PC-3 (cell line): ENCODE measurements around the gene SYT9. TPM values are rescaled to one million over a fixed set of nuclear protein-coding genes. Genes with fewer than 3 reads are reported as not detected.

Experiments used
- ATAC-seq: fragments of 200-7000 bp; cut with Tn5 transposase; 2 replicates; pipeline ENCODE4 v1.9.1; 2020; ENCODE audit warnings: mild to moderate bottlenecking, moderate library complexity
- BruUV-seq: library from RNA; stranded (reverse); fragments of 400-500 nt; replicated peaks from 2 replicates; lab custom pipeline; 2021; lab: Mats Ljungman, UMichigan
- CTCF ChIA-PET: fragments of 300-600 bp; sonication (Branson Sonifier 250); formaldehyde crosslinking; loops from one replicate; lab custom pipeline; 2022; ENCODE audit warnings: antibody characterized with exemption; lab: Charles Lee
- POLR2A ChIA-PET: fragments of 300-600 bp; sonication (Branson Sonifier 250); formaldehyde crosslinking; loops from one replicate; lab custom pipeline; 2022; ENCODE audit warnings: antibody characterized with exemption; ENCODE audit not compliant: unreplicated experiment; lab: Charles Lee
- DNase-seq: peaks from one replicate; pipeline ENCODE4 v3.0.0-alpha.2; 2015
- H2AFZ ChIP-seq: fragments of 300-600 bp; sonication (generic); 2 replicates; pipeline ENCODE4 v1.6.0; 2016; ENCODE audit warnings: antibody characterized with exemption, low read length
- H3F3A ChIP-seq: fragments of 300-600 bp; sonication (generic); one replicate; pipeline ENCODE4 v1.6.0; 2017; ENCODE audit warnings: antibody characterized with exemption, low read length, control low read depth, mild to moderate bottlenecking; ENCODE audit not compliant: unreplicated experiment
- H3K27ac ChIP-seq: fragments of 300-600 bp; sonication (generic); 2 replicates; pipeline ENCODE4 v1.5.1; 2016; ENCODE audit warnings: mild to moderate bottlenecking, low read length
- H3K27me3 ChIP-seq: fragments of 300-600 bp; sonication (generic); 2 replicates; pipeline ENCODE4 v1.6.1; 2016; ENCODE audit warnings: low read length, mixed read lengths
- H3K36me3 ChIP-seq: fragments of 300-600 bp; sonication (generic); 2 replicates; pipeline ENCODE4 v1.6.1; 2016; ENCODE audit warnings: low read depth, mixed run types, low read length, mixed read lengths
- H3K4me1 ChIP-seq: fragments of 300-600 bp; sonication (generic); 2 replicates; pipeline ENCODE4 v1.5.1; 2016; ENCODE audit warnings: low read length; ENCODE audit not compliant: insufficient read depth
- H3K4me2 ChIP-seq: fragments of 300-600 bp; sonication (generic); 2 replicates; pipeline ENCODE4 v1.6.0; 2016; ENCODE audit warnings: low read length
- H3K4me3 ChIP-seq: fragments of 300-600 bp; sonication (generic); 2 replicates; pipeline ENCODE4 v1.5.1; 2016; ENCODE audit warnings: mild to moderate bottlenecking, low read length, mixed read lengths
- H3K79me2 ChIP-seq: fragments of 300-600 bp; sonication (generic); 2 replicates; pipeline ENCODE4 v1.6.1; 2017; ENCODE audit warnings: low read length, mixed read lengths
- H3K9ac ChIP-seq: fragments of 300-600 bp; sonication (generic); 2 replicates; pipeline ENCODE4 v1.6.0; 2016; ENCODE audit warnings: mild to moderate bottlenecking, low read length
- H3K9me2 ChIP-seq: fragments of 300-600 bp; sonication (generic); replicated peaks from 2 replicates; pipeline ENCODE4 v1.6.1; 2016; ENCODE audit warnings: mixed run types, low read length, mixed read lengths
- H3K9me3 ChIP-seq: fragments of 300-600 bp; sonication (generic); 2 replicates; pipeline ENCODE4 v1.6.1; 2016; ENCODE audit warnings: low read length, mixed read lengths
- H4K20me1 ChIP-seq: fragments of 300-600 bp; sonication (generic); 2 replicates; pipeline ENCODE4 v1.6.1; 2016; ENCODE audit warnings: low read length, mixed read lengths
- EZH2 ChIP-seq: fragments of 300-600 bp; sonication (generic); IDR thresholded peaks from one replicate; pipeline ENCODE4 v1.6.1; 2017; ENCODE audit warnings: antibody characterized with exemption, mild to moderate bottlenecking, low read length; ENCODE audit not compliant: unreplicated experiment
- EZH2phosphoT487 ChIP-seq: fragments of 300-600 bp; sonication (generic); IDR thresholded peaks from 2 replicates; pipeline ENCODE4 v1.6.1; 2018; ENCODE audit warnings: mild to moderate bottlenecking, antibody characterized with exemption, low read length, borderline replicate concordance
- intact Hi-C: fragments of 100-400 bp; cut with micrococcal nuclease; formaldehyde crosslinking; loops from 2 replicates; pipeline ENCODE4 v1.9.0; 2023
- total RNA-seq: library from RNA; depleted of rRNA; stranded (reverse); fragments of >200 nt; gene quantifications from 2 replicates; pipeline ENCODE4 v1.2.3, GENCODE V29; 2014
- TF ChIP-seq, protein P1 (sequence below): fragments of 300-600 bp; sonication (generic); conservative IDR thresholded peaks from 2 replicates; pipeline ENCODE4 v1.5.1; 2017; ENCODE audit warnings: antibody characterized with exemption, low read depth, mild to moderate bottlenecking, low read length

SYT9 gene
- total RNA-seq, 1 experiment from 2014 or later: 6.3 TPM

DNA sequence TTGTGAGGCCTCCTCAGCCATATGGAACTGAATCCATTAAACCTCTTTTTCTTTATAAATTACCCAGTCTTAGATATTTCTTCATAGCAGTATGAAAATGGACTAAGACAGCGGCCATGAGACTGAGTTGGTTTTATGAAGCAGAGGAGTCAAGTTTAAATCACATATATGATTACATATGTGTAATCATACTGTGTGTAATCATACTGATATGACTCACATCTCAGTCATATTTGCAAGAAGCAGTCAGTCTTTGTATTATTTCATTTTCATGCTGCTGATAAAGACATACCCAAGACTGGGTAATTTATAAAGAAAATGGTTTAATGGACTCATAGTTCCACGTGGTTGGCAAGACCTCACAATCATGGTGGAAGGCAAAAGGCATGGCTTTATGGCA is 89.8 kb downstream of the SYT9 start:
- POLR2A ChIA-PET: no interaction called here
- Histone ChIP-seq H3K9me2 (no peaks in the 10 kb centered on the region), H3K79me2 (no peaks in the 10 kb centered on the region), H3K9ac (no peak overlapping the region), H2AFZ (no peak overlapping the region), H3K9me3 (no peaks in the 10 kb centered on the region), H3K4me1 (no peaks in the 10 kb centered on the region), H4K20me1 (no peaks in the 10 kb centered on the region), H3K4me3 (no peak overlapping the region), H3K36me3 (no peaks in the 10 kb centered on the region), H3F3A (no peaks in the 10 kb centered on the region), H3K4me2 (no peak overlapping the region), H3K27me3 (no peaks in the 10 kb centered on the region), H3K27ac (no peak overlapping the region)
- no TSS peak for BruUV-seq
- DNase-seq (peak; percentile 36), ATAC-seq (no peak; the same call in 1 of the 2 replicates)
- TF ChIP-seq EZH2 (no peak), EZH2phosphoT487 (no peak)
- TF ChIP-seq, protein P1, sequence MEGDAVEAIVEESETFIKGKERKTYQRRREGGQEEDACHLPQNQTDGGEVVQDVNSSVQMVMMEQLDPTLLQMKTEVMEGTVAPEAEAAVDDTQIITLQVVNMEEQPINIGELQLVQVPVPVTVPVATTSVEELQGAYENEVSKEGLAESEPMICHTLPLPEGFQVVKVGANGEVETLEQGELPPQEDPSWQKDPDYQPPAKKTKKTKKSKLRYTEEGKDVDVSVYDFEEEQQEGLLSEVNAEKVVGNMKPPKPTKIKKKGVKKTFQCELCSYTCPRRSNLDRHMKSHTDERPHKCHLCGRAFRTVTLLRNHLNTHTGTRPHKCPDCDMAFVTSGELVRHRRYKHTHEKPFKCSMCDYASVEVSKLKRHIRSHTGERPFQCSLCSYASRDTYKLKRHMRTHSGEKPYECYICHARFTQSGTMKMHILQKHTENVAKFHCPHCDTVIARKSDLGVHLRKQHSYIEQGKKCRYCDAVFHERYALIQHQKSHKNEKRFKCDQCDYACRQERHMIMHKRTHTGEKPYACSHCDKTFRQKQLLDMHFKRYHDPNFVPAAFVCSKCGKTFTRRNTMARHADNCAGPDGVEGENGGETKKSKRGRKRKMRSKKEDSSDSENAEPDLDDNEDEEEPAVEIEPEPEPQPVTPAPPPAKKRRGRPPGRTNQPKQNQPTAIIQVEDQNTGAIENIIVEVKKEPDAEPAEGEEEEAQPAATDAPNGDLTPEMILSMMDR: no peak
- intact Hi-C loops: no loop called here
- CTCF ChIA-PET: no interaction called here

DNA sequence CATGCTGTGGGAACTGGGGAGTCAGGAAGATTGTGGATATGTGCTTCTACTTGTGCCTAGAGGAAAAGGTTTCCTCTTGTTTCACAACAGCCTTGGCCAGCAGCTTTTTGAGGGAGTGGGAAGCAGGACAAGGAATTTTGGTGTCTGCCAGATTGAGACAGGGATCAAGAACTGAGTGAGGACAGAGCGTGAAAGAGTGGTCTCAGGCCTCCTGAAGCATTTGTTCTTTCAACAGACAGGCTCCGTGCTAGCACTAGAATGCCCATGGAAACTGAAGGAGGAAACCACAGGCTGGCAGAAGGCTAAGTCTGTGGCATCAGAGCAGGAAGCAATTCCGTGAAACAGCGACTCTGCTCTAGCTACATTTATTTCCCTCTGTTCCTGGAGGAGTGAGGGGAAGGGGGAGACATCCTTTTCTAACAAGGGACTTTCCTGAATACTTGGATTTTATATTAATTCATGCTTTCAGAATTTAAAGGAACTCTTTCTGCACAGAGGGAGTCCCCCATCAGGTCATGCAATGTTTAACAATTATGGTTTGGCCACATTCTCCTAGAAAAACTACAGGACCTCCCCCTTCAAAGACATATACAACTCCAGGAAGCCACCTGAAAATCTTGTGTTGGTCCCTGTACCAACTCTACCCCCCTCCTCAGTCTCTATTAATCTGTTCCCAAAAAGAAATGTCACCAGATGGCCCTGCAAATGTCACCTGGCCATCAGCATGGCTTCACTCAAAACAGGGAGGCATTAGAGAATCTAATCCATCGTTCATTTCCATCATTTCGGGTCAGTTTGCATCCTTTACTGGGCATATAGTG is 96.1 kb downstream of the SYT9 start:
- BruUV-seq: no TSS peak
- CTCF ChIA-PET: no interaction called here

More for the DNA sequence above, 96.1 kb downstream of the SYT9 start:
- ATAC-seq: no peak
- Histone ChIP-seq H3K4me2 (no peak overlapping the region), H3K36me3 (no peaks in the 10 kb centered on the region), H4K20me1 (no peaks in the 10 kb centered on the region), H3K9me2 (no peaks in the 10 kb centered on the region), H3K9ac (no peak overlapping the region), H3K27me3 (no peaks in the 10 kb centered on the region), H3K79me2 (no peaks in the 10 kb centered on the region), H3K4me1 (peaks cover 8% of the 10 kb centered on the region), H3K27ac (no peak overlapping the region), H3F3A (no peaks in the 10 kb centered on the region), H3K9me3 (no peaks in the 10 kb centered on the region), H2AFZ (no peak overlapping the region), H3K4me3 (no peak overlapping the region)
- TF ChIP-seq, protein P1: no peak
- no peak for TF ChIP-seq EZH2phosphoT487
- no peak for TF ChIP-seq EZH2
- no peak for DNase-seq
- intact Hi-C loops: no loop called here
- POLR2A ChIA-PET: no interaction called here
